KBM-7 (cell line): ENCODE measurements around the gene IGSF9.

Experiments
- DNase-seq: peaks from one replicate; pipeline ENCODE4 v3.0.0-alpha.2; 2015
- in situ Hi-C: fragments of 300-500 bp; cut with MboI; formaldehyde crosslinking; loops from 2 replicates; pipeline ENCODE4 v1.14.3; 2020; ENCODE audit warnings: low sequenced_read_pairs, low pct_unique_long_range_greater_than_20kb, mixed read lengths

The IGSF9 gene

DNA sequence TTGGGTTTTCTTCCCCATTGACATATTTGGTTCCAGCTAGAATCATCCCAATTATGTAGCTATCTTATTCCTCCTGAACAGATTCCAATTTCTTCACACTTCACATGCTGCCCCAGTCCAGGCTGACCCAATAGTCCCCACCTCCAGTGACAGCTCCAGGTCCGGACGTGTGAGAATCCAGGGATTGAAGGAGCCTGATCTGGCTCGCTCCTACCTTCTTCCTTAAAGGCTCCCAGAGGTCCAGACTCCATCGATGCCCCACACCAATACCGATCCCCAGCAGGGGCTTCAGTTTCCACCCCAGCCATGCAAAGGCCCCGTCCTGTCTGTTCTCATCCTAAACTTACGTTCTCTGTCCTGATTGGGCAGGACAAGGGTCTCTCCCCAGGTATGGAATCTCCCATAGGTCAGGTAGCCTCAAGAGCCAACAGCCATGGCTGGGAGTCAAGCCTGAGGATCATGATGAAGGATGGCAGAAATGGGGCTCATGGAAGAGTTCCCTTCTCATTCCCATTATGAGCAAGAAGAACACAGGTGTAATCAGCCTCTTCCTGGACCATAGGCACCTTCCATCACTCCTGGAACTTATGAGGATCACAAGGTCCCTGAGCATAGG lies 29.0 kb upstream of the IGSF9 start:
- no peak for DNase-seq
- in situ Hi-C loops = no loop called here

- in situ Hi-C loops = no loop called here
- no peak for DNase-seq
Measured at GRCh38 chr1:159973350-159973940, 28.0 kb upstream of the IGSF9 start.

DNA sequence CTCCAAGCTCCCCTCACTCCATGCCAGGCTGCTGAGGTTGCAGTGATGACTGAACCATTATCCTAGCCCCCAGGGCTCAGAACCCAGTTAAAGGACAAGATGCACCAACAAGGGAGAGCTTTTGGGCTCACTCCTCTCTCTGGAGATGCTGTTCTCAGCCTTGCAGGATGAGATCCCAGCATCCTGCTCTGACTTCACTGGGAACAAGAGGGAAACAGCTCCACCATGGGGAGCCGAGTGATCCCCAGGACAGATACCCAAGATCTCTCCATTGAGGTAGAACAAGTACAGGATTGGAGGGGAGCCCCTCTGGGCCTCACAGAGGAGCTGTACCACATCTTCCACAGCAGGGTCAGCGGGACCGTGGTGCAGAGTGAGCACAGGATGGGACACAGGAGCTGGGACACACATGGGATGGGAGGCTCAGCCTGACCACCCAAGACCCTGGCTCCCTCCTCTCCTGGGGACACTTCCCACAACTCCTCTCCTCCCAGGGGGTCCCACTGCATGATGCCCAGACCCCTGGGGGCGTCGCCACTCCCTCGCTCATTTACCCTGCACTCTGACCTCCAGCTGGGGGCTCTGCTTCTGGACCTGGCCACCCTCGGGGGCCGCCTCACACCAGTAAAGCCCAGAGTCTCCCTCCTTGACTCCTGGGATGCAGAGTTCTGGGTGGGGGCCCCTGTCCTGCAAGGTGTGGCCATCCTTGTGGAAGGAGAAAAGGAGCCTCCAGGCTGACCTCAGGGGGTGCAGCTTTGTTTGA lies 27.2 kb upstream of the IGSF9 start:
- DNase-seq = no peak
- in situ Hi-C loops = no loop called here

- in situ Hi-C loops = no loop called here
- no peak for DNase-seq
Measured at GRCh38 chr1:159970932-159971342, 25.5 kb upstream of the IGSF9 start.

DNA sequence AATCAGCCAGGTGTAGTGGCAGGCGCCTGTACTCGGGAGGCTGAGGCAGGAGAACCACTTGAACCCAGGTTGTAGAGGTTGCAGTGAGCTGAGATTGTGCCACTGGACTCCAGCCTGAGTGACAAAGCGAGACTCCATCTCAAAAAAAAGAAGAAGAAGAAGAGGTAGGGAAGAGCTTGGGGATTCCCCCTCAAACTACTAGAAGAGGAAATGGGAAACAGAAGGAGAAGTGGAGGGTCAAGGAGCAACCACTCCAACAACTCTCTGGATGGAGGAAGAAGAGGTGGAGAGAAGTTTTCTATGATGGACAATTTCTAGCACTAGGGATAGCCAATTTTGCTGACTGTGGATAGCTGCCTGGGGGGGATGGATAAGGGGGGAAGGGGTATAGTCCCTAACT lies 23.5 kb upstream of the IGSF9 start:
- in situ Hi-C loops = no loop called here
- DNase-seq = no peak

- DNase-seq = no peak
- in situ Hi-C loops = no loop called here
Measured at GRCh38 chr1:159965263-159965662, 19.9 kb upstream of the IGSF9 start.

- no peak for DNase-seq
- in situ Hi-C loops = no loop called here
Measured at GRCh38 chr1:159964144-159964543, 18.7 kb upstream of the IGSF9 start.

- in situ Hi-C loops = no loop called here
- DNase-seq = no peak
Measured at GRCh38 chr1:159962176-159962575, 16.8 kb upstream of the IGSF9 start.

GRCh38 chr1:159961636-159962035 lies 16.2 kb upstream of the IGSF9 start:
- DNase-seq = no peak
- in situ Hi-C loops = no loop called here

- in situ Hi-C loops = no loop called here
- no peak for DNase-seq
Measured at GRCh38 chr1:159960721-159961381, 15.4 kb upstream of the IGSF9 start.

- no peak for DNase-seq
- in situ Hi-C loops = no loop called here
Measured at GRCh38 chr1:159959451-159959850, 14.0 kb upstream of the IGSF9 start.

DNA sequence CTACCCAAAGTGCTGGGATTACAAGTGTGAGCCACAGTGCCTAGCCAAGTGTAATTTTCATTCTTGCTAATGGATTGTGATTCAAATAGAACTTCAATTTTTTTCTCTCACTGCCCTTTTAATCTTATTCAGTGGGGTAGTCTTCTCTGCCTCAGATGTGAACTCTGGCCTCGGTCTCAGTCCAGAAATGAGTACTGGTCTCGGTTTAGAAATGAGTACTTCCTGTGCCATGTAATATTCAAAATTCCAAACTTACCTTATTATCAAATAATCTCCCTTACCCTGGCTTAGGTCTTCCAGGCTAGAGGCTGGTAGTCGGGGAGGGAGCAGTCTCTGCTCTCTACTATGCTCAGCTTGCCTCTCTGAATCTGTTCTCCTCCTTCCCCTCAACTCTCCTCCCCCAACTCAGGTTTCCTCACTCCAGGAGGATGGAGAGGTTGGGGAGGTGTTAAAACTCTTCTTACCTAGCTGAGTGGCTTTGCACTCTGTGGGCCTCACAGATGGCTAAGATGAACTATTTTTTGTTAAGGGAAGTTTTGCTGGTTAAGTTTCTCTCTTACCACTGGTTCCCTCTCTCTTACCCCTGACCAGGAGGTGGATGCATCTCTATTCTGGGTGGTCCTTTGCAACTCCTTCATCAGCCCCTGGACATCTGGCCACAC lies 13.4 kb upstream of the IGSF9 start:
- in situ Hi-C loops = no loop called here
- DNase-seq = no peak

GRCh38 chr1:159957824-159958268 lies 12.4 kb upstream of the IGSF9 start:
- no peak for DNase-seq
- in situ Hi-C loops = no loop called here

DNA sequence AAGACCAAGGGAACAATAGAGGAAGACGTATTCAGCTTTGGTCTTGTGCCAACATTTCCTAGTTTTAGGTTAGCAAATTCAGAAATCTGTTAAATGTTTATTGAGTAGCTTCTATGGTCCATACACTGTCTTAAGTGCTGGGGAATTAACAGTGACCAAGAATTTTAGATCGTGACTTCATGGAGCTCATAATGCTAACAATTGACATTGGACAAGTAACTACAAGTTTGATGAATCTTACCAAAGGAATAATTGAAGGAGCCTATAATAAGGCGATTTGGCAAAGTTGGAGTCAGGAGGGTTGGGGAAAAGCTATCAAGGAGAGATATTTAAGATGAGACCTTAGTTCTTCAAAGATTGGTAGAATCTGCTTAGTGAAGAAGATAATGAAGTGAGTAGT lies 10.0 kb upstream of the IGSF9 start:
- DNase-seq = no peak
- in situ Hi-C loops = no loop called here

GRCh38 chr1:159953536-159954515 lies 8.4 kb upstream of the IGSF9 start, which contains the start of gene SLAMF9:
SLAMF9 (minus strand) TSS chr1:159954237; CDS start chr1:159954137, 100 bp downstream.
- DNase-seq = no peak
- in situ Hi-C loops = no loop called here

GRCh38 chr1:159952932-159953331 lies 7.5 kb upstream of the IGSF9 start:
- DNase-seq = no peak
- in situ Hi-C loops = no loop called here

- DNase-seq = no peak
- in situ Hi-C loops = no loop called here
Measured at GRCh38 chr1:159951551-159951950, 6.1 kb upstream of the IGSF9 start.

DNA sequence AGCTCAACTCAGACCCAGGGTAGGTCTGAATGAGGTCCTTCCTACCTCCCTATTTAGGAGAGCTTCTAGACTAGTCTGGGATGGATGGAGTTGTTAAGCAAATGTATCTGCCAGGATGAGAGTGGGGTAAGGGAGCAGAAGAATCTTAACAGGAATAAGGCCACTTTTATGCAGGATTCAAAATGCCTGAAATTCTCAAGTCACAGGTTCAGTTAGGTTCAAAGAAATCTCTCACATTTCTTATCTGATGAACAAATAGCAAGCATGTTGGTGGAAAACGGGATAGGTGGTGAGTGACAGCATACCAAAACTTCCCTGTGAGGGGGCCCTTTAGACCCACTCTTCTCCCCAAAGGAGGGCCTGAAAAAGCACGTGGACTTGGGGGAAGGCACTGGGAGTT lies 5.6 kb upstream of the IGSF9 start:
- in situ Hi-C loops = no loop called here

More for the DNA sequence above, 5.6 kb upstream of the IGSF9 start:
- no peak for DNase-seq
